Measurements from ENCODE around the gene RTN4RL2.

- TF ChIP-seq CTCF (IDR thresholded peaks at IDR 0.05) = no peak
- TF ChIP-seq ZFX (IDR thresholded peaks at IDR 0.05; ENCODE audit: borderline replicate concordance) = no peak
Observed at GRCh38 chr11:57432714-57433163, 27.6 kb upstream of the RTN4RL2 start.

Data from 22Rv1 (cell line).